ENCODE measurements around the gene FBLN5.

The FBLN5 gene

GRCh38 chr14:91903070-91903469, 44.4 kb downstream of the FBLN5 start:
- no peak overlapping the region for H3K18ac ChIP-seq (ENCODE audit: low read length)
- H3K36me3 ChIP-seq (ENCODE audit: control insufficient read depth, insufficient read depth, low read length): no peaks in the 10 kb centered on the region
- H4K8ac ChIP-seq (ENCODE audit: low read depth, low read length): no peak overlapping the region
- no peak overlapping the region for H3K4ac ChIP-seq (ENCODE audit: low read depth, low read length)
- no peak overlapping the region for H2BK120ac ChIP-seq (ENCODE audit: low read depth, low read length)
- WGBS (ENCODE audit: extremely low coverage, insufficient coverage, low lambda C conversion rate): no CpG with 5 or more reads among the region's 2 CpGs
- H3K79me2 ChIP-seq (ENCODE audit: control insufficient read depth, insufficient read depth, low read length): no peaks in the 10 kb centered on the region
- H3K23ac ChIP-seq (ENCODE audit: low read length): no peak overlapping the region
- no peak overlapping the region for H3K27ac ChIP-seq (ENCODE audit: low read depth, low read length)
- no peak overlapping the region for H2BK15ac ChIP-seq (replicated peaks; ENCODE audit: low read depth)
- no peaks in the 10 kb centered on the region for H3K27me3 ChIP-seq (ENCODE audit: insufficient read depth, low read length, poor library complexity)
- DNase-seq: no peak
- no peak overlapping the region for H3K4me3 ChIP-seq (ENCODE audit: low read length)
- no peak overlapping the region for H2AK5ac ChIP-seq (ENCODE audit: low read length)
- no peaks in the 10 kb centered on the region for H3K79me1 ChIP-seq (ENCODE audit: low read length)
- no peak overlapping the region for H3K9ac ChIP-seq (ENCODE audit: low read length)
- H3K4me1 ChIP-seq (ENCODE audit: control insufficient read depth, low read depth, low read length): no peaks in the 10 kb centered on the region
- no peak overlapping the region for H2BK5ac ChIP-seq (ENCODE audit: low read length)
- H3K56ac ChIP-seq (ENCODE audit: low read length): no peak overlapping the region
- H4K5ac ChIP-seq (ENCODE audit: low read length): no peak overlapping the region
- no peak overlapping the region for H3K4me2 ChIP-seq (ENCODE audit: low read length)

DNA sequence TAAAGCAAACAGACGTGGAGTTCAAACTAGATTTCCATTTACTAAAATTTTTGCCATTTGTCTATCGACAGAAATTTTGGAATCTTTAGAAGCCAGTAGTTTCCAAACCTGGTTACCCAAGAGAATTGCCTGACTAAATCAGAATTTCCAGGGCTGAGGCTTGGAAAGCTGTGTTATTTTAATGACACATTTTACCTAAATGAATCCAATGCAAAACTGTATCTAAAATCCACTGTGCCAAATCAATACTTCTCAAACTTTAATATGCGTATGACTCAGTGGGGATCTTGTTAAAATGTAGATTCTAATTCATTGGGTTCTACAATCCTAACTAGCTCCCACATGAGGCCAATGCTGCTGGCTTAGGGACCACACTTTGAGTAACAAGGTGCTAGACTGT, 45.2 kb downstream of the FBLN5 start:
- H3K23ac ChIP-seq (ENCODE audit: low read length): no peak overlapping the region
- H3K36me3 ChIP-seq (ENCODE audit: control insufficient read depth, insufficient read depth, low read length): no peaks in the 10 kb centered on the region
- H3K4me3 ChIP-seq (ENCODE audit: low read length): no peak overlapping the region
- peaks cover 2% of the 10 kb centered on the region for H3K4me1 ChIP-seq (ENCODE audit: control insufficient read depth, low read depth, low read length)
- H4K8ac ChIP-seq (ENCODE audit: low read depth, low read length): no peak overlapping the region
- H4K5ac ChIP-seq (ENCODE audit: low read length): no peak overlapping the region
- H3K27ac ChIP-seq (ENCODE audit: low read depth, low read length): no peak overlapping the region
- H2BK120ac ChIP-seq (ENCODE audit: low read depth, low read length): no peak overlapping the region
- H3K18ac ChIP-seq (ENCODE audit: low read length): no peak overlapping the region
- WGBS (ENCODE audit: extremely low coverage, insufficient coverage, low lambda C conversion rate): no CpG with 5 or more reads among the region's 3 CpGs
- H2BK15ac ChIP-seq (replicated peaks; ENCODE audit: low read depth): no peak overlapping the region
- no peak overlapping the region for H3K9ac ChIP-seq (ENCODE audit: low read length)
- H2BK5ac ChIP-seq (ENCODE audit: low read length): no peak overlapping the region
- no peak for DNase-seq
- H3K79me2 ChIP-seq (ENCODE audit: control insufficient read depth, insufficient read depth, low read length): no peaks in the 10 kb centered on the region
- no peaks in the 10 kb centered on the region for H3K79me1 ChIP-seq (ENCODE audit: low read length)
- H3K27me3 ChIP-seq (ENCODE audit: insufficient read depth, low read length, poor library complexity): no peaks in the 10 kb centered on the region
- no peak overlapping the region for H3K4ac ChIP-seq (ENCODE audit: low read depth, low read length)
- no peak overlapping the region for H3K4me2 ChIP-seq (ENCODE audit: low read length)
- no peak overlapping the region for H3K56ac ChIP-seq (ENCODE audit: low read length)
- H2AK5ac ChIP-seq (ENCODE audit: low read length): no peak overlapping the region

DNA sequence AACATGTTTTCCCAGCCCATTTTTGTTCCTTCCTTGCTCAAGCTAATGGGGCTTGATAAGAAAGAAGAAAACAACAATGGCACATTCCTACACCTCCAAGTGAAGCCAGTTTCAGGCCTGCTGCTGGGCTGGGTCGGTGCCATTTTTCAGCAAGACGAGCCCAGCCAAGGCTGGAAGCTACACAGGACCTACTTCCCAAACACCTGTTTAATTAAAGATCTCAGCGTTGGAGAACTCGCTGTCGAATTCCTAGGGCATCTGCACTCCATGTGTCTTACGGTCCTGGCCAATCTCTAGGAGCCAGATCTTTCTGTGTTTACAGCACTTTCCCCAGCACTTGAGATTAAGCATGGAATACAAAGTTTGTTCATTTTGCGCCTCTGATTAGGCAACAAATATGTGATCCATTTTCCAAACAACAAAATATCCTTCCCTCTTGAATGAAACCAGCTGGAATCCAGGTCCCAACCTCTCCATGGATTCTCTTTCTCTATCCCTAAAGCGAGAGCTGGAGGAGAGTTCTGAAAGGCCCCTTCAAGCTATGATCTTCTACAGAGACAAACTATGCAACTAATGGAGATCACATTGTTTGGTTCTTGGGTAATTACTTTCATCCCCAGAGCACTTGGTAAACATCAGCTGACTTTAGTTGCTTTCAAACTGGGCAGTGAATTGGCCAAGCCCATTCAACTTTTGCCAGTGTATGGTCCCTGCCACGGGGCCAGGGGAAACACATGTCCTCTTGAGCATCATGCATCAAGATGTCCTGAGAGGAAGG, 45.9 kb downstream of the FBLN5 start:
- Histone ChIP-seq H3K79me1 (ENCODE audit: low read length) (no peaks in the 10 kb centered on the region), H3K4me1 (ENCODE audit: control insufficient read depth, low read depth, low read length) (peaks cover 4% of the 10 kb centered on the region)

DNA sequence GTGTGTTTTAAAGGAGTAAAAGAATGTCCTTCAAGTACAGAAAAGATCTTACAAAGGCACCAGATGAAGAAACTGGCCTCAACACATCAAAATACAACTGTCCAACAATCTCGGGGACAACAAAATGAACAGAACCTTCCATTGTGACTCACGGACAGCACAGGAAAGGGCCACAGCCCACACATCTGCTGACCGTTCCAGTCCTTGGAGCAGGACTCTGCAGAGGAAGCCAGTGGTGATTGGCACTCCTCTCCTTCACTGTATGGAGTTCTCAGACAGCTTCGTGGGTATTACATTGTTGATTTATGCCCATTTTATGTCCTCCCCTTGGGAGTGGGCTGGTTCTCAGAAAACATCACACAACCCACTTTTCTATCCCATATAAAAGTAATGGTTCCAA, 47.7 kb downstream of the FBLN5 start:
- no peak overlapping the region for H3K18ac ChIP-seq (ENCODE audit: low read length)
- H3K23ac ChIP-seq (ENCODE audit: low read length): no peak overlapping the region
- H3K4me2 ChIP-seq (ENCODE audit: low read length): no peak overlapping the region
- no peaks in the 10 kb centered on the region for H3K79me1 ChIP-seq (ENCODE audit: low read length)
- H2BK15ac ChIP-seq (replicated peaks; ENCODE audit: low read depth): no peak overlapping the region
- no peak overlapping the region for H3K56ac ChIP-seq (ENCODE audit: low read length)
- H3K27me3 ChIP-seq (ENCODE audit: insufficient read depth, low read length, poor library complexity): no peaks in the 10 kb centered on the region
- no CpG with 5 or more reads among the region's 4 CpGs for WGBS (ENCODE audit: extremely low coverage, insufficient coverage, low lambda C conversion rate)
- H2BK120ac ChIP-seq (ENCODE audit: low read depth, low read length): no peak overlapping the region
- H3K36me3 ChIP-seq (ENCODE audit: control insufficient read depth, insufficient read depth, low read length): no peaks in the 10 kb centered on the region
- no peak overlapping the region for H3K4me3 ChIP-seq (ENCODE audit: low read length)
- no peak overlapping the region for H3K27ac ChIP-seq (ENCODE audit: low read depth, low read length)
- no peaks in the 10 kb centered on the region for H3K79me2 ChIP-seq (ENCODE audit: control insufficient read depth, insufficient read depth, low read length)
- peaks cover 4% of the 10 kb centered on the region for H3K4me1 ChIP-seq (ENCODE audit: control insufficient read depth, low read depth, low read length)
- H4K8ac ChIP-seq (ENCODE audit: low read depth, low read length): no peak overlapping the region
- H2AK5ac ChIP-seq (ENCODE audit: low read length): no peak overlapping the region
- no peak overlapping the region for H3K9ac ChIP-seq (ENCODE audit: low read length)
- no peak overlapping the region for H2BK5ac ChIP-seq (ENCODE audit: low read length)
- H4K5ac ChIP-seq (ENCODE audit: low read length): no peak overlapping the region
- no peak for DNase-seq
- no peak overlapping the region for H3K4ac ChIP-seq (ENCODE audit: low read depth, low read length)

More for the DNA sequence above, 45.9 kb downstream of the FBLN5 start:
- H2BK15ac ChIP-seq (replicated peaks; ENCODE audit: low read depth): no peak overlapping the region
- H3K4me3 ChIP-seq (ENCODE audit: low read length): no peak overlapping the region
- H3K9ac ChIP-seq (ENCODE audit: low read length): no peak overlapping the region
- H2AK5ac ChIP-seq (ENCODE audit: low read length): no peak overlapping the region
- H3K4me2 ChIP-seq (ENCODE audit: low read length): no peak overlapping the region
- no peak overlapping the region for H3K27ac ChIP-seq (ENCODE audit: low read depth, low read length)
- no peak overlapping the region for H2BK5ac ChIP-seq (ENCODE audit: low read length)
- H3K79me2 ChIP-seq (ENCODE audit: control insufficient read depth, insufficient read depth, low read length): no peaks in the 10 kb centered on the region
- no peak overlapping the region for H2BK120ac ChIP-seq (ENCODE audit: low read depth, low read length)
- no peak overlapping the region for H3K23ac ChIP-seq (ENCODE audit: low read length)
- no CpG with 5 or more reads among the region's 9 CpGs for WGBS (ENCODE audit: extremely low coverage, insufficient coverage, low lambda C conversion rate)
- no peak overlapping the region for H3K4ac ChIP-seq (ENCODE audit: low read depth, low read length)
- H3K18ac ChIP-seq (ENCODE audit: low read length): no peak overlapping the region
- H3K56ac ChIP-seq (ENCODE audit: low read length): no peak overlapping the region
- no peaks in the 10 kb centered on the region for H3K27me3 ChIP-seq (ENCODE audit: insufficient read depth, low read length, poor library complexity)
- H3K36me3 ChIP-seq (ENCODE audit: control insufficient read depth, insufficient read depth, low read length): no peaks in the 10 kb centered on the region
- H4K8ac ChIP-seq (ENCODE audit: low read depth, low read length): no peak overlapping the region
- no peak for DNase-seq
- H4K5ac ChIP-seq (ENCODE audit: low read length): no peak overlapping the region

GRCh38 chr14:91899213-91899612, 48.3 kb downstream of the FBLN5 start:
- Histone ChIP-seq H3K4me1 (ENCODE audit: control insufficient read depth, low read depth, low read length) (peaks cover 4% of the 10 kb centered on the region), H2BK15ac (replicated peaks; ENCODE audit: low read depth) (no peak overlapping the region), H3K4me3 (ENCODE audit: low read length) (no peak overlapping the region), H3K36me3 (ENCODE audit: control insufficient read depth, insufficient read depth, low read length) (no peaks in the 10 kb centered on the region), H2BK120ac (ENCODE audit: low read depth, low read length) (no peak overlapping the region), H3K4ac (ENCODE audit: low read depth, low read length) (no peak overlapping the region), H2AK5ac (ENCODE audit: low read length) (no peak overlapping the region), H3K27ac (ENCODE audit: low read depth, low read length) (no peak overlapping the region), H3K23ac (ENCODE audit: low read length) (no peak overlapping the region), H3K4me2 (ENCODE audit: low read length) (no peak overlapping the region), H3K9ac (ENCODE audit: low read length) (no peak overlapping the region), H4K5ac (ENCODE audit: low read length) (no peak overlapping the region), H4K8ac (ENCODE audit: low read depth, low read length) (no peak overlapping the region), H3K79me2 (ENCODE audit: control insufficient read depth, insufficient read depth, low read length) (no peaks in the 10 kb centered on the region), H3K27me3 (ENCODE audit: insufficient read depth, low read length, poor library complexity) (no peaks in the 10 kb centered on the region), H2BK5ac (ENCODE audit: low read length) (no peak overlapping the region), H3K79me1 (ENCODE audit: low read length) (no peaks in the 10 kb centered on the region), H3K18ac (ENCODE audit: low read length) (no peak overlapping the region), H3K56ac (ENCODE audit: low read length) (no peak overlapping the region)
- DNase-seq: no peak
- no CpG with 5 or more reads among the region's 4 CpGs for WGBS (ENCODE audit: extremely low coverage, insufficient coverage, low lambda C conversion rate)

DNA sequence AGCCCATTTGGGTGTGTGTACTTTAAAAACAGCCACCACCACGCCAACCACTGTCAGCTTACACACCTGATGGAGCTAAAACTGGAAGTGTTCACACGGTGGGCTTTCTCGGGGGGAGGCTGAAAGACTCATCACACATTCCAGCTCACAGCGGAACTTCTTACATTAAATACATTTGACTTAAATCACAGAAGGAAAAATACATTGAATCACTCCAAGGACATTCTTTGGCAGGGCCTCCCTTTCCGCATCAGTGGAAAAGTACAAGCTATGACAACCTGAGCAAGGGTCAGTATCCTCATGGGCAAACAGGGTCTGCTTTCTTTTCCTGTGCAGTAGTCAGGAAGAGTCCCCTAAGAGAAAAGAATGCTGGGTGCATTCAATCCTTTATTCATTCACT, 49.1 kb downstream of the FBLN5 start:
- no peak overlapping the region for H2AK5ac ChIP-seq (ENCODE audit: low read length)
- H3K4me2 ChIP-seq (ENCODE audit: low read length): no peak overlapping the region
- H3K9ac ChIP-seq (ENCODE audit: low read length): no peak overlapping the region
- H3K79me1 ChIP-seq (ENCODE audit: low read length): no peaks in the 10 kb centered on the region
- H3K4ac ChIP-seq (ENCODE audit: low read depth, low read length): no peak overlapping the region
- WGBS (ENCODE audit: extremely low coverage, insufficient coverage, low lambda C conversion rate): no CpG with 5 or more reads among the region's 5 CpGs
- H3K4me3 ChIP-seq (ENCODE audit: low read length): no peak overlapping the region
- no peak overlapping the region for H3K23ac ChIP-seq (ENCODE audit: low read length)
- H3K18ac ChIP-seq (ENCODE audit: low read length): no peak overlapping the region
- no peak for DNase-seq
- no peaks in the 10 kb centered on the region for H3K27me3 ChIP-seq (ENCODE audit: insufficient read depth, low read length, poor library complexity)
- no peak overlapping the region for H2BK120ac ChIP-seq (ENCODE audit: low read depth, low read length)
- H3K4me1 ChIP-seq (ENCODE audit: control insufficient read depth, low read depth, low read length): peaks cover 4% of the 10 kb centered on the region
- no peaks in the 10 kb centered on the region for H3K79me2 ChIP-seq (ENCODE audit: control insufficient read depth, insufficient read depth, low read length)
- H4K8ac ChIP-seq (ENCODE audit: low read depth, low read length): no peak overlapping the region
- H3K27ac ChIP-seq (ENCODE audit: low read depth, low read length): no peak overlapping the region
- H4K5ac ChIP-seq (ENCODE audit: low read length): no peak overlapping the region
- no peak overlapping the region for H2BK15ac ChIP-seq (replicated peaks; ENCODE audit: low read depth)
- H3K56ac ChIP-seq (ENCODE audit: low read length): no peak overlapping the region
- H2BK5ac ChIP-seq (ENCODE audit: low read length): no peak overlapping the region
- no peaks in the 10 kb centered on the region for H3K36me3 ChIP-seq (ENCODE audit: control insufficient read depth, insufficient read depth, low read length)
